ENCODE measurements around the gene NCKAP5. TPM values are rescaled to one million over a fixed set of nuclear protein-coding genes. Genes with fewer than 3 reads are reported as not detected.

Gene NCKAP5
- total RNA-seq, 1 donor from 2014 or later = 8.8 TPM

DNA sequence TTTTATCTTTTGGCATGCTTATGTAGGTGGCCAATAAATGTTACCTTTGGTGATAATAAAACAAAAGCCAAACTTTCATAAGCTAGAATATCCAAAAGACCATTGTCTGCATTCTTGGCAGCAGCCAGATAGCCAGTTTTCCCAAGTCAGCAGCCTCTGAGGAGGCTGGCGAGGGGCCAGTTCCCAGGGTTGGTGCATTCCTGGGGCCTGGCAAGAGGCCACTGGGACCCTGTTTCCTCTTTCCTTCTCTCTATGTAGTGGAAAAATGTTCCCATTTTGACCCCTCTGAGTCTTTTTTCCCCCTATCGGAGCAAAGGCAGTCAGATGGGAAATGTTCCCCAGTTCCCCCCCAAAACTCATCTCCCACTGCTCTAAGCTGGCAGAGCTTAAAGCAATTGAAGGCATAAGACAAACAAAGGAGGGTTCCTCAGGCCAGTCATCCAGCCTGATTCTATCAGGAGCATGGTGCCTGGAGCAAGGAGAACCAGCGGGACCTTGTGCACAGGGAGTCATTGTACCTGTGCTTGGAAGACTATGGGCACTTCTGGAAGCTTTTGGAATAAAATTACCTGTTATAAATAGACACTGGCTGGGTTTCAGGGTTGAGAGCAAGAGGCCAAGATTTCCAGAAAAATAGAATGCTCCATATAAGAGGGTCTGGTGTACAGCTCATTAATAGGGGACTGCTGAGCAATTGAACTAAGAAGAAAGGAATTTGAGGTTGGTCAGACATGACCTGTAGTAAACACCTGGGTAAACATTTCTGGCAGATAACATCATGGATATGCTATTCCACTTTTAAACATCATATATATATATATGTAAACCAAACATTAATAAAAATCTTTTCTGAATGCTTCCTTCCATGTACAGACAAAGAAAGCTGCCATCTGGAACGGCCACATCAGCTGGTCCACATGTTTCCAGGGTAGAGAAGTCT lies 63.4 kb downstream of the NCKAP5 start:
- no peaks in the 10 kb centered on the region for H3K36me3 ChIP-seq
- TF ChIP-seq POLR2A (IDR thresholded peaks at IDR 0.05) (no peak), POLR2AphosphoS5 (IDR thresholded peaks at IDR 0.05; ENCODE audit: insufficient read depth in 1 of 2, low read depth in 1 of 2) (no peak)
- TF ChIP-seq, protein P1, sequence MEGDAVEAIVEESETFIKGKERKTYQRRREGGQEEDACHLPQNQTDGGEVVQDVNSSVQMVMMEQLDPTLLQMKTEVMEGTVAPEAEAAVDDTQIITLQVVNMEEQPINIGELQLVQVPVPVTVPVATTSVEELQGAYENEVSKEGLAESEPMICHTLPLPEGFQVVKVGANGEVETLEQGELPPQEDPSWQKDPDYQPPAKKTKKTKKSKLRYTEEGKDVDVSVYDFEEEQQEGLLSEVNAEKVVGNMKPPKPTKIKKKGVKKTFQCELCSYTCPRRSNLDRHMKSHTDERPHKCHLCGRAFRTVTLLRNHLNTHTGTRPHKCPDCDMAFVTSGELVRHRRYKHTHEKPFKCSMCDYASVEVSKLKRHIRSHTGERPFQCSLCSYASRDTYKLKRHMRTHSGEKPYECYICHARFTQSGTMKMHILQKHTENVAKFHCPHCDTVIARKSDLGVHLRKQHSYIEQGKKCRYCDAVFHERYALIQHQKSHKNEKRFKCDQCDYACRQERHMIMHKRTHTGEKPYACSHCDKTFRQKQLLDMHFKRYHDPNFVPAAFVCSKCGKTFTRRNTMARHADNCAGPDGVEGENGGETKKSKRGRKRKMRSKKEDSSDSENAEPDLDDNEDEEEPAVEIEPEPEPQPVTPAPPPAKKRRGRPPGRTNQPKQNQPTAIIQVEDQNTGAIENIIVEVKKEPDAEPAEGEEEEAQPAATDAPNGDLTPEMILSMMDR (IDR thresholded peaks at IDR 0.05) = no peak
- H3K27ac ChIP-seq = no peak overlapping the region
- intact Hi-C loops (cut with DNase I) = no loop called here
- H3K9me3 ChIP-seq = no peaks in the 10 kb centered on the region
- no peak for DNase-seq (ENCODE audit: extremely low spot score in 2 of 2)
- peaks cover 13% of the 10 kb centered on the region for H3K4me1 ChIP-seq
- no peaks in the 10 kb centered on the region for H3K27me3 ChIP-seq
- no peak overlapping the region for H3K4me3 ChIP-seq

DNA sequence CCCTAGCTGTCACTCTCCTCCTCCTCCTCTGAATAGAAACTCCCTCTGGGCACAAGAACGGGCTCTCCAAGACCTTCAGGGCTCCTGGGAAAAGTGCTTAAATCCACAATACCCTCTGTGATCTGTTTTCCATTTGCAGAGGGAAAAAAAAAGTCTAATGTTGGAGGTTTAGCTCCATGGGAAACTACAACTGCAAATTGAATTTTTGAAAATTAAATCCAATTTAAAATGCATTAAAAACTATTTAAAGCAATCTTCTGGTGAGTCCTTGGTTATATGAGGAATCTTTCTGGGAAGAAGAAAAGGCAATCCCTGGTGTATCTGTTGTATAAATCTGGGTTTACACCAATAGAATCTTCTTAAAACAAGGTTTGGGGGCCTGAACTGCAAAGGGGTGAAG lies 64.3 kb downstream of the NCKAP5 start:
- TF ChIP-seq POLR2AphosphoS5 (IDR thresholded peaks at IDR 0.05; ENCODE audit: insufficient read depth in 1 of 2, low read depth in 1 of 2) = no peak
- TF ChIP-seq, protein P1 (IDR thresholded peaks at IDR 0.05) = no peak
- TF ChIP-seq POLR2A (IDR thresholded peaks at IDR 0.05) = no peak
- Histone ChIP-seq H3K36me3 (no peaks in the 10 kb centered on the region), H3K27ac (no peak overlapping the region), H3K4me3 (no peak overlapping the region), H3K27me3 (no peaks in the 10 kb centered on the region), H3K4me1 (peaks cover 13% of the 10 kb centered on the region), H3K9me3 (no peaks in the 10 kb centered on the region)
- DNase-seq (ENCODE audit: extremely low spot score in 2 of 2) = no peak
- intact Hi-C loops (cut with DNase I) = no loop called here

DNA sequence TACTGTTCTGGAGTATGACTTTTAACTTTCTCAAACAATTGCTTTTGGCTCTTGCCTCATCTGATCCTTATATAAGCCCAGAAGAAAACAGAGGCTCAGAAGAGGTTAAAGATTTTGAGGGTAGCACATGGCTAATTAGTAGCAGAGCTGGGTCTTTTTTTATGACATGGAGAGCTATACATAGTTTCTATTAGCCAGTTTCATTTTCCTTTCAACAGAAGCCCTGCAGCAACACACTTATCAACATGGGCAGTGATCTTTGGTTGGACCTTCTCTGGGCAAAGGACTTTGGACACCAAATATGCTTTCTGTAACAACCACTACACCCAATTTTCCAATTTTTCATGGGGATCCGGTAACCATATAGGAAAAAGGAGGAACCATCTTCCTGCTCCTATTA lies 64.9 kb downstream of the NCKAP5 start:
- Histone ChIP-seq H3K27me3 (no peaks in the 10 kb centered on the region), H3K27ac (no peak overlapping the region), H3K4me1 (peaks cover 13% of the 10 kb centered on the region), H3K4me3 (no peak overlapping the region), H3K36me3 (no peaks in the 10 kb centered on the region), H3K9me3 (no peaks in the 10 kb centered on the region)
- no peak for TF ChIP-seq POLR2AphosphoS5 (IDR thresholded peaks at IDR 0.05; ENCODE audit: insufficient read depth in 1 of 2, low read depth in 1 of 2)
- no peak for TF ChIP-seq POLR2A (IDR thresholded peaks at IDR 0.05)
- TF ChIP-seq, protein P1 (IDR thresholded peaks at IDR 0.05) = no peak
- no peak for DNase-seq (ENCODE audit: extremely low spot score in 2 of 2)
- intact Hi-C loops (cut with DNase I) = no loop called here

DNA sequence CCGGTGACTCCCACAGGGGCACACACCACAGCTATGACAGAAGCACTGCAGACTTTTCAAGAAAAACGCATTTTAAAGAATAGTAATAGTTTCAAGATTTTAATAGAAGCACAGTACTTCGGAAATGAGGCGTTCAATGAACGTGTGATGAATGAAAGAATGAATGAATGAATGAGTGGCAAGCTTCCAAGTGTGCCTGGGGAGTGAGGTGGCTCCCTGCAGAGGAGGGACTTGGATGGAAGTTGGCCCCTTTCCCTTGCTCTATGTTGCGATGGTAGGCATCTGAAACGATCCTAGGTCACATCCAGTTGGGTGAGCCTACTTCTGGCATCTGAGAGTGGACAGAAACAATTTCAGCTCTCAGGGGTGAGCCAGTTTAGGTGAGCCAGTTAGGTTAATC lies 65.6 kb downstream of the NCKAP5 start:
- Histone ChIP-seq H3K9me3 (no peaks in the 10 kb centered on the region), H3K27me3 (no peaks in the 10 kb centered on the region), H3K4me1 (peaks cover 13% of the 10 kb centered on the region), H3K36me3 (no peaks in the 10 kb centered on the region), H3K4me3 (no peak overlapping the region), H3K27ac (no peak overlapping the region)
- intact Hi-C loops (cut with DNase I) = no loop called here
- no peak for DNase-seq (ENCODE audit: extremely low spot score in 2 of 2)
- TF ChIP-seq POLR2A (IDR thresholded peaks at IDR 0.05) (no peak), POLR2AphosphoS5 (IDR thresholded peaks at IDR 0.05; ENCODE audit: insufficient read depth in 1 of 2, low read depth in 1 of 2) (no peak)
- TF ChIP-seq, protein P1 (IDR thresholded peaks at IDR 0.05) = no peak

DNA sequence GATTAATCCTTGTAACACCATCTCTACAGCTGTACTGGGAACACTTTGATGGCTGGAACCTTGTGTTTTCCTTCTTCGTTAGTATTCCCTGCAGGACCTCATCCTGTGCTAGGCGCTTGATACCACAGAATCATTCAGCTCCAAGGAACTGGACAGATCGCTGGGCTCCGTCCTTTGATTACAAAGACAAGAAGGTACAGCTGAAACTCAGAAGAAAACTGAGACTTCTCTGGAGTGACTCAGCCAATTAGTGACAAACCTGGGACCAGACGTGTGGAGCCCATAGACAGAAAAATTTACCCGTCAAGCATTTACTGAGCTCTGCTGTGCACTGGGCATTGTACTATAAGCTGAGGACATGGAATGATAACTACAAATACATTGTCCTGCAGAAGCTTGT lies 67.3 kb downstream of the NCKAP5 start:
- TF ChIP-seq POLR2AphosphoS5 (IDR thresholded peaks at IDR 0.05; ENCODE audit: insufficient read depth in 1 of 2, low read depth in 1 of 2) = no peak
- no peak for TF ChIP-seq POLR2A (IDR thresholded peaks at IDR 0.05)
- TF ChIP-seq, protein P1 (IDR thresholded peaks at IDR 0.05) = no peak
- no peaks in the 10 kb centered on the region for H3K9me3 ChIP-seq
- H3K27ac ChIP-seq = no peak overlapping the region
- H3K36me3 ChIP-seq = no peaks in the 10 kb centered on the region
- H3K4me1 ChIP-seq = peaks cover 13% of the 10 kb centered on the region
- H3K27me3 ChIP-seq = no peaks in the 10 kb centered on the region
- H3K4me3 ChIP-seq = no peak overlapping the region
- intact Hi-C loops (cut with DNase I) = no loop called here
- no peak for DNase-seq (ENCODE audit: extremely low spot score in 2 of 2)

All from vagina (tissue), 2 donors.